ENCODE results near the gene C1orf198.

- TF ChIP-seq, protein P1, sequence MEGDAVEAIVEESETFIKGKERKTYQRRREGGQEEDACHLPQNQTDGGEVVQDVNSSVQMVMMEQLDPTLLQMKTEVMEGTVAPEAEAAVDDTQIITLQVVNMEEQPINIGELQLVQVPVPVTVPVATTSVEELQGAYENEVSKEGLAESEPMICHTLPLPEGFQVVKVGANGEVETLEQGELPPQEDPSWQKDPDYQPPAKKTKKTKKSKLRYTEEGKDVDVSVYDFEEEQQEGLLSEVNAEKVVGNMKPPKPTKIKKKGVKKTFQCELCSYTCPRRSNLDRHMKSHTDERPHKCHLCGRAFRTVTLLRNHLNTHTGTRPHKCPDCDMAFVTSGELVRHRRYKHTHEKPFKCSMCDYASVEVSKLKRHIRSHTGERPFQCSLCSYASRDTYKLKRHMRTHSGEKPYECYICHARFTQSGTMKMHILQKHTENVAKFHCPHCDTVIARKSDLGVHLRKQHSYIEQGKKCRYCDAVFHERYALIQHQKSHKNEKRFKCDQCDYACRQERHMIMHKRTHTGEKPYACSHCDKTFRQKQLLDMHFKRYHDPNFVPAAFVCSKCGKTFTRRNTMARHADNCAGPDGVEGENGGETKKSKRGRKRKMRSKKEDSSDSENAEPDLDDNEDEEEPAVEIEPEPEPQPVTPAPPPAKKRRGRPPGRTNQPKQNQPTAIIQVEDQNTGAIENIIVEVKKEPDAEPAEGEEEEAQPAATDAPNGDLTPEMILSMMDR (conservative IDR thresholded peaks at IDR 0.05; ENCODE audit: low read length) = no peak
- no peak for TF ChIP-seq EZH2phosphoT487 (IDR thresholded peaks at IDR 0.05; ENCODE audit: borderline replicate concordance)
Measured at GRCh38 chr1:230836793-230837192, 31.5 kb downstream of the C1orf198 start.

Measured in Loucy (cell line).